ENCODE measurements around the gene CD58.

Gene CD58

DNA sequence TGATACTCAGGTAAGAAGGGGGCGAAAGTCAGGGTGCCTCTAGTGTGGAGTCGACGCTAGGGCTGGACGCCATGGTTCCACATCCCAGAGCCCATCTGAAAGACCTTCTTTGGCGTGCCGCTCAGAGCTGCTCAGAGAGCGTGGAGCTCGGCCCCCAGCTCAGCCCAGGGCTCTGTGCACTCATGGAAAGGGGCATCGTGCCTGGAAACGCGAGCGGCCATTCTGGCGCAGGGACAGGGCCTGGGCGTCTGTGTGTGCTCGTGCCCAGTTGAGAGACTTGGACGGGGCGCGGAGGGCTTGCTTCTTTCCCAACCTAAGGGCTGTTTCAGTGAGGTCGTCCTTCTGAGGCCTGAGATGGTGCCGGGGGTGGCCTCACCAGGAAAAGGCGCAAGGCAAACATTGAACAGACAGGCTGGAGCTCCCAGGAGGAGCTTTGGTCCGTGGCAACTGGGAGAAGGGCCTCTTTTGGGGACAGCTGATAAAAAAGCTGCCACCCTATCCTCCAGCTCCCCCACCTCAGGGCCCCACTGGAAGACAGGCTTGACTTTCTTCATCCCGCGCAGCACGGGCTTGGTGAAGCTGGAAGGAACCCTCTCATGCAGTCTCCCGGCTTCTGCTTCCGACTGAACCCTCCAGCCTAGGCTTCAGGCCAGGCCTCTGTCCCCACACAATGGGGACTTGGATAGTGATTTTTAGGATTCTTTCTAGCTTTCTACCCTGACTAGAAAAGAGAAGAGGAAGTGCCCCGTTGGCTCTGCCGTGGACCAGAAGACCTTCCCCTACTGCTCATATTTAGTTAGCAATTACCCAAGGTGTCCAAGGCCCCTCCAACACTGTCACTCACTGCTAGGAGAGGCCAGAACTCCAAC is 77.1 kb downstream of the CD58 start:
- DNase-seq (ENCODE audit: low spot score): no peak

DNA sequence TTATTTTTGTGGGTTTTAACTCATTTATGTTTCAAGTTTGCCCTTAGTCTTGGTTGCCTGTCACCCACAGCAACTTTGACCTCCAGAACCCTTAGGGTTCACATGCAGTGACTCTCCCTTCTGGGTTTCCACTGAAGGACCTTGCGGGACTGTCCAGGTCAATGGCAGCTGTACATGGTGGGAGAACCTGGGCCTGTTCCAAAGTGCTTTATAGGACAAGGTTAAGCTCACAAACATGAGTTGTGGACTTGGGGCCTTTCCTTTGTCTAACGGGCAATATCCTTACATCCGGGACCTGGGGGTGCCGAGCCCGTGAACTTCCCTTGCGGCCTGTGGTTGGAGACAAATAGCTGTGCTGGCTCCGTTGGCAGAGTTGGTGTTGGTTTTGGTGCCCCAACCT is 77.8 kb downstream of the CD58 start:
- DNase-seq (ENCODE audit: low spot score): no peak

DNA sequence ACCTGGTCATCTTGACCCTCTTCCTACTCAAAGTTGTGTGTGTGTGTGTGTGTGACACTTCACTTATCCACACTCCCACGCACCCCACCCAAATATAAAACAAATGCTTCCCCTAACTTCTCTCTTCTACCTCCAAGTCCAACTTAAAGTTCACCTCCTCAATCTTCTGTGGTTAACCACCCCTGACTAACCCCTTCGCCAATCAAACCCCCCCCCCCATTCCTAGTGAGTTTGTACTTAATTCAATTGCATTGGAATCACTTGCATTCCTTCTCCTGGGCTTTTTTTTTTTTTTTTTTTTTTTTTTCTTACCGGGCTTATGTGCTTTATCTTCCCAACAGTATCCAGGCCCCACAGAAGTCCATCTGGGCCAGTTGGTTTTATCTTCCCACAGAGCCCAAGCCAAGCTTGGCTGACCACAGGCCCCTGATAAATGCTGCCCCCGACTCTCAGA is 78.4 kb downstream of the CD58 start:
- DNase-seq (ENCODE audit: low spot score): no peak

DNA sequence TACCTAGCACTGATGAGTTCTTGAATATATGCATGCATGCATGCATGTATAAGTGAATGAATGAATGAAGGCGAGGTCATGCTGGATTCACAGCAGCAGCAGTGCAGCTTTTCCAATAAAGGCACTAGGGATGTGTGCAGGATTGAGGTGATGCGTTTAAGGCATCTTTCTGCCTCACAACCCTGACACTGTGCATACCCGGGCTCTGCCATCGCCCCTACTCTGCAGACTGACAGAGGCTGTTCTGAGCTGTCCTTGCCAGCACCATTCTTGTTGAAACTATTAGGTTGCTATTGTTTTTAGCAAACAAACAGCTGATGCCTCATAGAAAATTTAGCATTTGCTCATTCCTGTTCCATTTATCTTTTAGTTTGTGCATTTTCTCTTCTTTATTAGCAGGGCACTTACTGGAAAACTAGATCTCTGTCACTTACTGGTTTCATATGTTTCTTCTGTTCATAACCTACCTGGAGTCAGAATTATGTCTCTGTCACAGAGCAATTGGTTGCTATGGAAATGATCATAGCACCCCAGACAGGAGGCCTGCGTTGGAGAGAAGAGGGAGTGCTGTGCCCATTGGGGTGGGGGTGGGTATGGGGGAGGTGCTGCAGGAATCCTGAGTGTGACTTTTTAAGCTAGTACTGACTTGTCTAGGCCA is 79.0 kb downstream of the CD58 start:
- DNase-seq (ENCODE audit: low spot score): no peak

DNA sequence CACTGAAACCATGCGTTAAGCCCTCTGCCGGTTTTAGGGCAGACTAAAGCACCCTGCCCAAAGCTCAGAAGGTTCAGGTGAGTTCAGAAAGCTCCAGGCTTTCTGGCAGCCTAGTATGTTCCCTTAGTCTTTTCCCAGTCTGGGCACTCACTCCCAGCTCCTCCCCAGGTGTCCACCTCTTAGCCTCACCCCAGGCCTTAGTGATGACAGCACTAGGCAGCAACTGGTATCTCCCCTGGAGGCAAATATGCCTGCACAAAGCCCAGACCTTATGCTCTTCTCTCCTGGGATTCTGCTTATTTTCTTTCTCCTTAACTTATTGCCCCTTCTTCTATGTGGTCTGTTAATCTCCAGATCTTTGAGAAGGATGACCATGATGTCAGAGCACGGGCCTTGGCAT is 80.2 kb downstream of the CD58 start:
- DNase-seq (ENCODE audit: low spot score): no peak

DNA sequence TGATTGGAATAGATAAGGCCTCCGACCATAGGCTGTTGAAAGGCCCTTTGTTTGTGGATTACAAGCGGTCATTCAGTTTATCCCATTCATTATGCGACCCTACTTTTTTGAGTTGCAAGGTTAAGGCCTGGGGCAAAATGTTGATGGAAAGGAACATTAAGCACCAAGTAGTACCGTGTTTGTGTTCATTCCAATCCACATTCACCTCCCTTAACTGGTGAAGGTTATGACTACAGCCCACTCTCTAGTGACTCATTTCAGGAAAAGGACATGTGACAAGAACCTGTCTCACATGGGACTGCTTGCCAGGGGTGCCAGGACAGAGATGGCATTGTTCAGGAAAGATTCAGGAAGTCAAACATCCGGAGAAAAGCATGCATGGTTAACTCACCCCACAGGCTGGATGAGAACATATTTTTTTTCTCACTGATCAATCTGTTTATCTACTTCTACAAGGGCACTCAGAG is 81.6 kb downstream of the CD58 start:
- no peak for DNase-seq (ENCODE audit: low spot score)

DNA sequence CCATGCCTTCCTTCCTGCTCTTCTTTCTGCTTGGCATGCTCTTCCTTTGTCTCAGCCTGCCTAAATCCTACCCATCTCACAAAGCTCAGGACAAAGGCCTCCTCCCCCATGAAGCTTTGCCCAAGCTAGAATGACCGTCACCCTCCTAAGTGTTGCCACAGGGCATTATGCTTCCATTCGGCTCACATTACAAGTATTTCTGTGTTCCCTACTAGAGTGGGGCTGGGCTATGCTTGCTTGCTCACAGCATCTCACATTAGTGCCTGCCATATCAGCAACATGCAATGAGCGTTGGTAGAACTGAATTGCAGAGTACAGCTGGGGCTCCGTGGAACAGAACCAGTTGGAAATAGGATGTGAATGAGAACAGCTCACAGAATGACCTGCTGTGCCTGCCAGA is 82.8 kb downstream of the CD58 start:
- DNase-seq (ENCODE audit: low spot score): no peak

DNA sequence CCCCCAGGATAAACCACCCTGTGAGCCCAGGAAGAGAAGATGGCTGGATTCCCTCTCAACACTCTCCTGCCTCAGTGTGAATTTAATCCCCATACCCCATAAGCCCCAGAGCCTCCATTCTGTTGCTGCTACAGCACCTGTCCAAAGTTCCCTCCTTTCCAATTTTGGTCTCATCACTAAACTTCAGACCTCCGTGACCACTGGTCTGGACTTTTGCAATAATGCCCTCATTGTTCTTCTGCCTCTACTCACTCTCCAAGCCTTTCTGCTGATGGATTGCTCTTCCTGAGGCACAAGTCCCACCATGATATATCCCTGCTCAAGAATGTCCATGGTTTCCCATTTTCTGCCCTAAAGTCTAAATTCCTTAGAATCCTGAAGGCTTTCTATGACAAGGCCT is 83.2 kb downstream of the CD58 start:
- no peak for DNase-seq (ENCODE audit: low spot score)

DNA sequence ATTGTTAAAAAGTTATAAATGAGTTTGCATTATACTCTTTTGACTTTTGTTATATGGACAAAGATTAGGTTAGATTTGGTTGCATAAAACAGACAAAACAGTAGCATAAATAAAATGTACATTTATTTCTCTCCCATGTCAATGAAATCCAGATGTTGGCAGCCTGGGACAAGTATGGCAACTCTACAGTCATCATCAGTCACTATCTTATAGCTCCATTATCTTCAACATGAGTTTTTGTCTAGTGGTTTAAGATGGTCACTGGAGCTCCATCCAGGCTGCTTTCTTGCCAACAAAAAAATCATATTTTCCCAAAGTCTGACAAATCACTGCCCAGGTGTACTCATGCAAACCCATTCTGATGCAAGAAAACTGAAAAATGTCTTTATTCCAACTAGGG is 83.8 kb downstream of the CD58 start:
- no peak for DNase-seq (ENCODE audit: low spot score)

DNA sequence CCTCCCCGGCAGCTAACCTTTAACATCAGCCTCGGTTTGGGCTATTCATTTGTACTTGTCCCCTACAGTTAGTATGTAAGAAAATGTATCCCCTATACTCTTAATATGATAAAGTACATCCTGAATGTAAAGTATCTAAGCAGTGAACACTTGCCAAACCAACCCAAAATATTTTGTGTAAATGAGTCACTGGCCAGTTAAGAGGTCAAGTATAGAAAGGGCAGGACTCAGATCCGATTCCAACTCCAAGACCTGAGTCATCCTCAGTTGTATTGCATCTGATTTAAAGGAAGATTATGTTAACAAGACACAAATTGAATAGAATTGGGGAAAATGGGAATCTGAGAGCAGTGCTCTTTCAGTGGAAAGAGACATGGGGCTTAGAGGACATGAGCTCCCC is 84.4 kb downstream of the CD58 start:
- no peak for DNase-seq (ENCODE audit: low spot score)

DNA sequence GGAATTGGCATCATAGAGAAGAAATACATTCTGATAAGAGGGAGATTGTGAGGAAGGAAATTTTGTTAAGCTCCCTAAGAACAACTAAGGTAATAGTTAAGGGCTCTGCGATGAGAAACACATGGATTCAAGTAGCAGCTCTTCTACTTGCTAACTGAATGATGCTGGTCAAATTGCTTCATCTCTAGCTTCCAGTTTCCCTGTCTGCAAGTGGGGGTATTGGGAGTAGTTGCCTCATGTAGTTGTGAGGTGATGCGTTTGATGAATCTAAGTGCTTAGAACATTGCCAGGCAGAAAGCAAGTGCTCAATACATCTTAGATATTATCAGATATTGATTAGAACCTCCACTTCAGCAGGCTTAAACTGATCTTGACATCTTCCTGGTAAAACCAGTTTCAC is 84.8 kb downstream of the CD58 start:
- no peak for DNase-seq (ENCODE audit: low spot score)

DNA sequence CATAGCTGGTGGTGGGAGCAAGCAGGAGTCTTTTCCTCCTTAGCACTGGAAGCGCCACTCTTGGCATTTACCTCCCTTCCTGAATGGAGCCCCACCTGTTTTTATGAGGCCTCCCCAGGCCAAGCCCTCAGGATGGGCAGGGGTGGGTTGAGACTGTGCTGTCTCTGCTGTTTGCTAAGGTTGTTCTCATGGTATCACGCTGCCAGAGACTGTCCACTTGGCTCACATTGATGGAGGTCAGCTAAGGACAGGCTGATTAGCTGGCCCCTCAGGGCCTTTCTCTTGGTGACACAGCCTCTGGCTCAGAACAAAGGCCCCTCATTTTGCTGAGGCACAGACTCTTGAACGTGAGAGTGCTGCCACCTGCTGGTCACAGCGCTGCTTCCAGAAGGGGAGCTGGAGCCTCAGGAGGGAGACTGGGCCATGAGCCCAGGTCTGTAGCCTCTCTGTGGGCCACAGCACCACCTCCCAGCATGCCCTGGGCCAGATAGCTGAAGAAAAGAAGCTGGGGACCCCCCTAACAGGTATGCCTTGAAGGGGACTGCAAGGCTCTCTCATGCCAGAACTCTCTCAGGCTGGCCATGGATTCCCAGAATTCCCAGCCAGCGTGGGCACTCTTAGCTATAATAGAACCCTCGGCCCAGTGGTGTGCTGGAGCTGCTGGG is 85.6 kb downstream of the CD58 start:
- DNase-seq (ENCODE audit: low spot score): peak; percentile 87

DNA sequence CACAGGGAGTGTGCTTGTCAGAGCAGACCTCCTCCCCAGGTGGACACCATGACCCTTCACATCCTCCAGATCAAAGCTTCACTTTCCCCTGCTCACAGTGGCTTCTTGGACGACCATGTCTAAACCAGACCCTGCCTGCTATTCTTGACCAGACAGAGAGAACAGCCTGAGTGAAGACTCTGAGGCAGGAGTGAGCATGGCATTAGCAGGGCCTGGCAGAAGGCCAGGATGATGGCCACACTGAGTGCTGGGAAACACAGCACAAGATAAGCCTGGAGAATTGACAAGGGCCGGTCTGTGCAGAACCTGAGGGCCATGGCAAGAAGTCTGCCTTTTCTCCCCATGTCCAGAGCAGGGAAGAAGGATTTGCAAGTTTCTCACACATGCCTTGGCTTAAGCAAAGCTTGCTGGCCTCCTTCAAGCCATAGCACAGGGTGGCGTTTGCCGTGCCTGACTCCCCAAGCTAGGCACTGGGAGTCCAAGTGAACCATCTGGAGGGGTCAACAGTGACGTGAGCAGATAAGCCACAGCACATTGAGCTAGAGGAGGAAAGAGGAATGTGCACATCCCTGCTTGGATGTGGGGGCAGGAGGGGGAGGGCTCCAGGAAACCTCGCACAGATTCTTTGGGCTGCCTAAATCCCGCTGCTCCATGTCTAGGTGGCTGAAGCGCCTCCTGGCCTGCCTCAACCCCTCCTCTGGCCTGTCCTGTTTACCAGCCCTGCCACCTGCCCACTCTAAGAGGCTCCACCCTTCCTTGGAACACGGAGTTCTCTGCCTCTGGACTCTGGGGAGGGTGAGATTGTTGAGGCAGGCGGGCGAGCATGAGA is 87.1 kb downstream of the CD58 start:
- DNase-seq (ENCODE audit: low spot score): peak; percentile 68

DNA sequence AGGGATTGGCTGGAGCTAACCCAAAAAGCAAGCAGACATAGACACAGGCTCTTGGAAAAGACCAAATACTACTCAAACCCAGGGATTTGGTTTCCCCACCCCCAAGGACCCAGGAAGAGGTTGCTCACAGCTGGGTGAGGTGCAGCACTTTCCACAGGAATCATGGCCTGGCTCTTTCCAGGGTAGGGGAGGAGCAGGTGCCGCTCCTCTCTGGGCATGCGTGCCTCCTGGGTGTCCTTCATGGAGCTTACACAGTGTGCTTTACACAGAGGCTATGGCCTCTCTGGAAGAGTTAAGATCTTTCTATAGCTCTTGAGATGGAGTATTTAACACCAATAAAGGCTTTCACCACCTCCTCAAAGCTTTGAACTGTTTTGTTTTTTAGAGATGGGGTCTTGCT is 88.3 kb downstream of the CD58 start:
- DNase-seq (ENCODE audit: low spot score): no peak

DNA sequence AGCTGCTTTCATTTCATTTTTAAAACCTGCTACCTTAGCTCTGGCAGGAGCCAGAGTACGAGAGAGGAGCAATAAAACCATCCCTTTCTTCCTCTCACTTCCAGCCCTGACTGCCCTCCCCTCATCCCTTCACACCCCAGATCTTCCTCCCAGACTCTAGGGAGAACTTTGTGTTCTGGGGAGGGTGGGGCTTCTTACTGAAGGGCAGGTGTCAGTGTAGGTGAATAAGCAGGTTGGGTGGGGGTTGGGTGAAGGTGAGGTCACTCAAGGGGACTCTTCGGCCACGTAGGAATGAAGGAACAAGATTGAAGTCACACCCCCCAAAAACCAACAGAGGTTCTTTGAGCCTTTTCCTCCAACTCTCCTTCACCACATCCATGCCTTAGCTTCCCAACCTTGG is 88.9 kb downstream of the CD58 start:
- no peak for DNase-seq (ENCODE audit: low spot score)

DNA sequence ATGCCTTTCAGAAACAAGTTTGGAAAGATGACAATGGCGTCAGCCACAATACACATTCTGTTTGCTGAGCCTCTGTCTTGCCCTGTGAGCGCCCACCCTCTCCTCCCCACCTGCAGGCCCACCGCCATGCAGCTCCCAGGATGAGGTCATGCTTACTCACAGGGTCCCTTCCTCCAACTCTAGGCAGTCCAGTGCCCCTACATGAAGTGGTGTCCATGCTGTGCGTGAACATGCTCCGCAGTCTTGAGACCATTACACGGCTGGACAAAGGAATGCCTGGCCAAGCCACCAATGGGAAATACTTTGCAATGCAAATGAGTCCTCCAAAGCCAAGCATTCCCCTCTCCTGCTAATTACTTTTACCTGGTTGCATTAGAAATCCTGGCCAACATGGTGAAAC is 92.2 kb downstream of the CD58 start:
- DNase-seq (ENCODE audit: low spot score): no peak

DNA sequence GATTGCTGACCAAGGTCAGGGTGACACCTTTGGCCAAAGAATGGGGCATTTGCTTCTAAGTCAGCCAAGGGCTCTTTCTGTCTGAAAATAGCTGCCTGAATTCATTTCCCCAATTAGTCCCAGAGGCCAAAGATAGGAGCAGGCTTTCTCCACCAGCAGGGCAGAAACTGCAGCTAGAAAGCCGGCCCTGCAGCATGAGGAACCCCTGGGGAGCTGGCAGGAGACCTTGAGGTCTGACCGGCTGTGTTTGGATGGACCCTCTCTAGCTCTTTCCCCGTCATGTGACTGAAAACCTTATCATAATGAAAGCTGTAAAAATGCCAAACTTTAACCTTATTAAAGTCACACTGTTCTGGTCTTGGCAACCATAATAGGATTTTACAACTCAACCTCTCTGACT is 93.4 kb downstream of the CD58 start:
- no peak for DNase-seq (ENCODE audit: low spot score)

DNA sequence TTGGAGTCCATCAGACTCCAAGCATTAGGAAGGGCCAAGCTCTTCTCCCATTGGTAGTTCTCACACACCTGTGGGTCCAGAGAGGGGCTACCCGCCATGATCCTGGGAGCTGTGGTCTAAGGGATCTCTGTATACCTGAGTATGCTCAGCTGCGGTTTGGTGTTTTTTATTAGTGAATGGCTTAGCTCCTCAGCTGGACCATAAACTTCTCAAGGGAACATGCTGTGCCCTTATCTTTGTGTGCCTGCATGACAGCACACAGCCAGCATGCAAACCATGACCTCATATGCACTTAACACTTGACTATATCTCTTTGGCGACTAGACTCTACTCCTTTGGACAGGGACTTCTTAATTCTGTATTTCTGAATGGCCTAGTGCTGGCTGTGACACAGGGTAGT is 94.5 kb downstream of the CD58 start:
- no peak for DNase-seq (ENCODE audit: low spot score)

DNA sequence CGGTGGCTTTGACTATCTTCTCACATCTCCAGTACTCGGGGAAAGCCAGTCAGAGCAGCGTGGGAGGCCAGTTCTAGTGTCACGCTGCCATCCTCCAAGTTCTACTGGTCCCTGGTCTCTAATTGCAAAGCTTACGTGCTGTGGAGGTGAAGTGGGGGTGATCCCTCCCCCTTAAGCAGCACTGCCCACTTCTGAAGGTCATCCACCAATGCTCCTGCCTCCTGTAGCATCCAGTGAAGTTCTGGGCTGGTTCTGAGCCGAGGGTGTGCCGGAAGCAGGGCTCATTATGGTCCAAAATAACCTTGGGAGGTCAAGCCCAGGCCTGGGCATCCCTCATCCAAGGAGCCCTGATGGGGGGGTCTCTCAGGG is 95.0 kb downstream of the CD58 start:
- DNase-seq (ENCODE audit: low spot score): no peak

DNA sequence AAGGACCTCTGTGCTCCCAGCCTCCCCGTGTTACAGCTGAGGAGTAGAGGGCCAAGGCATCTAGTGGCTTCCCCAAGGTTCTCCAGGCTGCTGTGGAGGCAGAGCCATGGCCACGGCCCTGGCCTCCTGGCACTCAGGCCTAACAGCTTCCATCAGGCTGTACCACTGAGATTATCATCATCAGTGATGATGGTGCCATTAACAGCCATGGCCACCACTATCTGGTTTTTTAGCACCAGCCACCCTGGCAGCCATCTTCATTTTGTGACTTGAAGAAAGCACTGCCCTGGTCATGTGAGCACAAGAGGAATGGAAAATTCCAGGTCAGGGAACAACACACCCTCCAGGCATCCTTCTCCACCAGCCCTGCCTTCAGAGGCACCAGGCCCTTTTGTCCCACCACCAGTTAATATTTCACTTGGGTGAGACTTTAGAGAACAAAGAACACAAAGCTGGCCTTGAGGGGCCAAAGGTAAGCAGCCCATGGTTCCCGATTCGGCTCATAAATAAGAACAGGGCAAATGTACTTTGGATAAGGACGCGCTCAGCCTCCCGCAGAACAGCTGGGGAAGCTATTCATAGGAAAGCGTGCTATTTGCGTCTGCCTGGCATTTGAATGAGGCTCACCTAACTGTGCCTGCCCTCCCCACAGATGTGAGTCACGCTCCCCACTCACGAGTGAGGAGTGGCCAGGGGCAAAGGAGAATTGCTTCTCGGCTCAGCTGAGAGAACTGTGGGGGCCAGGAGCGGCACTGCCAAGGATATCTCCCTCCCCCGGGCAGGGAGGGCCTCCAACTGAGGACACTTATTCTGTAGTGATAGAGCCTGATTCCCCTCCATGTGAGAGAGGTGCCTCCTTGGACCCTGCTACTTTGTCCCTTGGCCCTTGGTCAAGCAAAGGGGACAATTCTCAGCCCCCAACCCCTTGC is 95.6 kb downstream of the CD58 start:
- no peak for DNase-seq (ENCODE audit: low spot score)

DNA sequence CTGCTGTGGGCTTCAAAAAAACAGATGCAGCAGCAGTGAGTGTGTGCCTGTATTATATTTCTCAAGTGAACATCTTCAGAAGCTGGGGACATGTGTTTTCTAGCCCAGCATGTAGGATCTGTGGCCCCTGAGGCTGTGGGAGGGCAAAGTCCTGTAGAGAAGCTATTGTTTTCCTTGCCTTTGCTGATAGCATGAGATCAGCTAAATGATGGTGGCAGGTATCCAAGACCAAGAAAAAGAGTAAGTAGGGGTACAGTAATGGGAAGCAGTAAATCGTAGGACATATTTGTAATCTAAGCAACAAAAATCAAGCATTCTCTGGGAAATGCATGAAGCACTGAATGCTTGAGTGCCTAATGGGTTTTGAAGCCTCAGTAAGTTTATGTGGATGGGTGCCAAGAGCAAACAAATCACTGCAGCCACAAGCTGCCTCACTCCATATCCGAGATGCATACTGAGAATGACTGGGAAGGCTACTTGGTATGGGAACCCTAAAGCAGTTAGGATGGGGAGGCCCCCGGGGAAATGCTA is 98.3 kb downstream of the CD58 start:
- DNase-seq (ENCODE audit: low spot score): peak; percentile 17

Data from cerebellar cortex (tissue), 1 donor.